Esophagus muscularis mucosa (tissue), 4 donors: Measurements from ENCODE around the gene RYR1. TPM values are rescaled to one million over a fixed set of nuclear protein-coding genes. Genes with fewer than 3 reads are reported as not detected.

Experiments used
- DNase-seq: peaks from one replicate; pipeline ENCODE4 v3.0.0-alpha.2; 2017; ENCODE audit errors: extremely low spot score
- H3K27ac ChIP-seq, 4 donors: fragments of 200-600 bp; sonication (generic); replicated peaks in 1 of 4; 1 replicate in 3 of 4; 2 replicates in 1 of 4; pipeline ENCODE4 v1.5.1; 2016 to 2019; ENCODE audit warnings: mild to moderate bottlenecking in 1 of 4
- H3K27me3 ChIP-seq, 4 donors: fragments of 200-600 bp; sonication (generic); one replicate each; pipeline versions ENCODE4 v1.5.1 to v1.6.0; 2016 to 2019
- H3K36me3 ChIP-seq, 4 donors: fragments of 200-600 bp; sonication (generic); one replicate each; pipeline ENCODE4 v1.5.1; 2016 to 2019
- H3K4me1 ChIP-seq, 4 donors: fragments of 200-600 bp; sonication (generic); one replicate each; pipeline ENCODE4 v1.5.1; 2016 to 2019
- H3K4me3 ChIP-seq, 4 donors: fragments of 200-600 bp; sonication (generic); 1 replicate in 2 of 4; 2 replicates in 2 of 4; pipeline ENCODE4 v1.5.1; 2016 to 2019; ENCODE audit warnings: mild to moderate bottlenecking in 4 of 4, moderate library complexity in 1 of 4
- H3K9me3 ChIP-seq, 4 donors: fragments of 200-600 bp; sonication (generic); 1 replicate in 3 of 4; 2 replicates in 1 of 4; pipeline ENCODE4 v1.5.1; 2016 to 2019
- EP300 ChIP-seq: sonication (generic); formaldehyde crosslinking; IDR thresholded peaks from one replicate; pipeline ENCODE4 v1.6.1; 2017; ENCODE audit warnings: antibody characterized with exemption
- POLR2A ChIP-seq: fragments of 450-650 bp; IDR thresholded peaks from one replicate; pipeline ENCODE4 v1.6.1; 2017; ENCODE audit warnings: antibody characterized with exemption, moderate library complexity, mild to moderate bottlenecking, low read depth
- POLR2AphosphoS5 ChIP-seq, 2 donors: sonication (generic); formaldehyde crosslinking; IDR thresholded peaks; one replicate each; pipeline ENCODE4 v1.6.1; 2017; ENCODE audit warnings: antibody characterized with exemption in 2 of 2
- WGBS: methylation state at CpG from one replicate; pipeline ENCODE4 v1.1.5; 2018; 5-methylcytosine and 5-hydroxymethylcytosine counted together
- intact Hi-C: fragments of 100-400 bp; cut with DNase I; formaldehyde crosslinking; loops from one replicate; pipeline ENCODE4 v1.15.1; 2023
- total RNA-seq, 4 donors: library from RNA; depleted of rRNA; stranded (reverse); fragments of >200 nt; gene quantifications; one replicate each; pipeline versions ENCODE4 v1.1.0 to v1.2.1, GENCODE V29; 2016
- TF ChIP-seq, protein P1 (sequence below), 3 experiments: fragments of 200-600 bp in 2 of 3; fragments of 450-650 bp in 1 of 3; sonication (generic) in 2 of 3; IDR thresholded peaks; one replicate each; pipeline ENCODE4 v1.5.1; 2017 to 2019; ENCODE audit warnings: antibody characterized with exemption in 3 of 3, mild to moderate bottlenecking in 2 of 3, moderate library complexity in 1 of 3

Gene RYR1
- total RNA-seq, 4 donors from 2014 or later: 0.99 to 4.0 (median 2.7) TPM

DNA sequence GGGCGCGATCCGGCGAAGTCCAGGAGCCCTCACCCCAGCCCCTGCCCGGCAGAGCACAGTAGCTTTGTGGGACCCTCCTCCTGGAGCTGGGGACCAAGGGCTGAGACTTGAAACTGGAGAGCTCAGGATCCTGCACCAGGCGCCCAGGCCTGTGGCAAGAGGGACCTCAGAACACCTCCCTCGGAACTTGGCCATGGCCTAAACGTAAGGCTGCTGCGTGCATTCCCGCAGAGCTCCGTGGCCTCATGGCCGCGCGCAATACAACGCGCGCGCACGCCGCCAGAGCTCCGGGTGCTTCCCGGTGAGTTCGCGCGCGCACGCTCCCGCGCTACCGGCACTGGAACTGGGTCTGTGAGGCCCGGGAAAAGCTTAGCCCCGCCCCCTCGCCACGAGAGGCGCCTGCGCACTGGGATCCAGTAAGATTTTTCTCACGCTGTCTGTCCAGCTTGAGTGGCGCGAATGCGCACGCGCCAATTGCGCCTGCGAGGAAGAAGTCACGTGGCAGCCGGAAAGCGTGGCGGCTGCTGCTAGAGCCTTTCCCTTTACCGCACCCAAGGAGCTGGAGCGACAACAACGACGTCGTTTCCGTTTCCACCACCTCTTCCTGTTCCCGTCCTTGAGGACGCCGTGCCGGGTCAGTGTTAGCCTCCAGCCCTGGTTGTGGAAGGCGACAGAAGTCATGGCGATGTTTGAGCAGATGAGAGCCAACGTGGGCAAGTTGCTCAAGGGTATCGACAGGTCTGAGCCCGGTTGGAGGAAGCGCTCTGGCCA, 185.3 kb downstream of the RYR1 start, which contains the start of gene EIF3K:
Gene EIF3K, plus strand, starts transcription at position 599 of the 771 bp plus-strand sequence. Its CDS starts 81 bp downstream, at position 680.
- Histone ChIP-seq H3K4me3 (peak within 1 kb of the TSS; percentile 71 to 91 (median 82)), H3K9me3 (no peaks in the 10 kb centered on the region), H3K27ac (peak within 1 kb of the TSS; percentile 87 to 92 (median 87)), H3K27me3 (no peaks in the 10 kb centered on the region), H3K4me1 (peaks cover 21 to 31% (median 23%) of the 10 kb centered on the region in 4 donors), H3K36me3 (peaks cover 32 to 37% (median 35%) of the 10 kb centered on the region in 4 donors)
- intact Hi-C loops: loop anchor here (5.0 kb wide), 1 partner anchor 216 kb away; the partner anchor contains the start of gene FAM98C
- no peak for TF ChIP-seq EP300
- TF ChIP-seq POLR2AphosphoS5 (IDR thresholded peaks at IDR 0.05): peak; percentile 98 to 99
- peak; percentile 68 for TF ChIP-seq POLR2A
- TF ChIP-seq, protein P1, sequence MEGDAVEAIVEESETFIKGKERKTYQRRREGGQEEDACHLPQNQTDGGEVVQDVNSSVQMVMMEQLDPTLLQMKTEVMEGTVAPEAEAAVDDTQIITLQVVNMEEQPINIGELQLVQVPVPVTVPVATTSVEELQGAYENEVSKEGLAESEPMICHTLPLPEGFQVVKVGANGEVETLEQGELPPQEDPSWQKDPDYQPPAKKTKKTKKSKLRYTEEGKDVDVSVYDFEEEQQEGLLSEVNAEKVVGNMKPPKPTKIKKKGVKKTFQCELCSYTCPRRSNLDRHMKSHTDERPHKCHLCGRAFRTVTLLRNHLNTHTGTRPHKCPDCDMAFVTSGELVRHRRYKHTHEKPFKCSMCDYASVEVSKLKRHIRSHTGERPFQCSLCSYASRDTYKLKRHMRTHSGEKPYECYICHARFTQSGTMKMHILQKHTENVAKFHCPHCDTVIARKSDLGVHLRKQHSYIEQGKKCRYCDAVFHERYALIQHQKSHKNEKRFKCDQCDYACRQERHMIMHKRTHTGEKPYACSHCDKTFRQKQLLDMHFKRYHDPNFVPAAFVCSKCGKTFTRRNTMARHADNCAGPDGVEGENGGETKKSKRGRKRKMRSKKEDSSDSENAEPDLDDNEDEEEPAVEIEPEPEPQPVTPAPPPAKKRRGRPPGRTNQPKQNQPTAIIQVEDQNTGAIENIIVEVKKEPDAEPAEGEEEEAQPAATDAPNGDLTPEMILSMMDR (IDR thresholded peaks at IDR 0.05): peak in 2 of 3 experiments; percentile 11 to 40
- WGBS: 0% methylated on average over 25 of the region's 64 CpGs
- peak; percentile 99 for DNase-seq

- no peak for TF ChIP-seq POLR2A
- no peak for TF ChIP-seq POLR2AphosphoS5 (IDR thresholded peaks at IDR 0.05)
- TF ChIP-seq EP300: no peak
- TF ChIP-seq, protein P1 (IDR thresholded peaks at IDR 0.05): no peak
- Histone ChIP-seq H3K36me3 (peaks cover 40 to 45% (median 43%) of the 10 kb centered on the region in 4 donors), H3K27ac (peak overlapping the region; percentile 87 to 92 (median 87)), H3K4me1 (peaks cover 21 to 31% (median 23%) of the 10 kb centered on the region in 4 donors), H3K9me3 (no peaks in the 10 kb centered on the region), H3K4me3 (peak overlapping the region; percentile 71 to 91 (median 82)), H3K27me3 (no peaks in the 10 kb centered on the region)
- DNase-seq: no peak
- intact Hi-C loops: loop anchor here (5.0 to 10.0 kb wide), 2 partner anchors 217 to 315 kb away; partner anchors contain the start of genes FAM98C, MRPS12 and SARS2
- 20% methylated on average over 19 of the region's 21 CpGs for WGBS
Observed at GRCh38 chr19:38619361-38620174, 186.1 kb downstream of the RYR1 start.

- DNase-seq: no peak
- peaks cover 90 to 98% (median 96%) of the 10 kb centered on the region in 4 donors for H3K36me3 ChIP-seq
- no peak overlapping the region for H3K27ac ChIP-seq
- no peaks in the 10 kb centered on the region for H3K27me3 ChIP-seq
- intact Hi-C loops: loop anchor here (10.0 kb wide), 1 partner anchor 310 kb away; the partner anchor contains the start of genes MRPS12 and SARS2
- peaks cover 7 to 13% (median 8%) of the 10 kb centered on the region in 4 donors for H3K4me1 ChIP-seq
- TF ChIP-seq EP300: no peak
- TF ChIP-seq, protein P1 (IDR thresholded peaks at IDR 0.05): no peak
- TF ChIP-seq POLR2AphosphoS5 (IDR thresholded peaks at IDR 0.05): no peak
- TF ChIP-seq POLR2A: no peak
- WGBS: 83% methylated on average over 3 of the region's 3 CpGs
- H3K9me3 ChIP-seq: no peaks in the 10 kb centered on the region
- H3K4me3 ChIP-seq: no peak overlapping the region
Observed at GRCh38 chr19:38624822-38625221, 191.3 kb downstream of the RYR1 start.

- no peak for DNase-seq
Observed at GRCh38 chr19:38626401-38626800, 192.9 kb downstream of the RYR1 start.

More at GRCh38 chr19:38626401-38626800, 192.9 kb downstream of the RYR1 start:
- intact Hi-C loops: loop anchor here (10.0 kb wide), 1 partner anchor 308 kb away; the partner anchor contains the start of genes MRPS12 and SARS2
- Histone ChIP-seq H3K36me3 (peaks cover 84 to 100% (median 98%) of the 10 kb centered on the region in 4 donors), H3K4me1 (no peaks in the 10 kb centered on the region), H3K4me3 (no peak overlapping the region), H3K27me3 (no peaks in the 10 kb centered on the region), H3K27ac (no peak overlapping the region), H3K9me3 (no peaks in the 10 kb centered on the region)
- 95% methylated on average over 4 of the region's 4 CpGs for WGBS
- TF ChIP-seq POLR2A: no peak
- TF ChIP-seq POLR2AphosphoS5 (IDR thresholded peaks at IDR 0.05): no peak
- no peak for TF ChIP-seq EP300
